GM19455 (cell line): ENCODE data around the gene BANK1.

ENCODE experiments used
- ATAC-seq: cut with Tn5 transposase; IDR thresholded peaks from one replicate; pipeline ENCODE4 v1.9.1; 2021; ENCODE audit not compliant: unreplicated experiment

Gene BANK1

GRCh38 chr4:101807351-101807750 is 16.8 kb downstream of the BANK1 start:
- ATAC-seq, result peak; percentile 35

DNA sequence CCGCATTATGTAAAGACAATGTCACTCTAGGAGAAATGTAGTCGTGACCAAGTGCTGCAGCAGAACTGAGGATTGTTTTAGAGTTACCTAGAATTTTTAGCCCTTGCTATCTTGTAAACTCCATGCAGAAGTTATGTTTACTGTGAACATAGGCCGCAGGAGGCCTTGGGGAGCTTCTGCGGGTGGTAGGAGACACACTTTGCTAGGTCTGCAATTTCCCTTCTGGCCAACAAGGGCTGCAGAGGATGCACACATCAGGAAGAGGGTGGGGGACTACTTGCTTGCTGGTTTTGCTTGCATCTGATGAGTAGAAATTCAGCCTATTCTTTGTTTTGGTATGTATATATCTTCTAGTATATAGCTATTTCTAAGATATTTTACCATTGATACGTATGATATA is 23.1 kb downstream of the BANK1 start:
- no peak for ATAC-seq

DNA sequence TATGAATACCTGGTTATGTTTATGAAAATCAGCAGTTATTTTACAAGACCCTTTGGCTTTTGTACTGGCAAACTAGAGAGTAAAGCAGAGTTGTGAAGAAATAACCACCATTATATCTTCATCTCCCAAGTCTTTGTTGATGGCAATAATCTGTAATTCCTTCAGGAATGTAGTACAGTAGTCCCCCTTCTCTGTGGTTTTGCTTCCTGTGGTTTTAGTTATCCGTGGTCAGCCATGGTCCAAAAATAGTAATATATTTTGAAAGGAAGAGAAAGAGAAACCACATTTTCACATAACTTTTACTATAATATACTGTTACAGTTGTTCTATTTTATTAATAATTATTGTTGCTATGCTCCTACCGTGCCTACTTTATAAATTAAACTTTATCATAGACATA is 27.8 kb downstream of the BANK1 start:
- no peak for ATAC-seq

DNA sequence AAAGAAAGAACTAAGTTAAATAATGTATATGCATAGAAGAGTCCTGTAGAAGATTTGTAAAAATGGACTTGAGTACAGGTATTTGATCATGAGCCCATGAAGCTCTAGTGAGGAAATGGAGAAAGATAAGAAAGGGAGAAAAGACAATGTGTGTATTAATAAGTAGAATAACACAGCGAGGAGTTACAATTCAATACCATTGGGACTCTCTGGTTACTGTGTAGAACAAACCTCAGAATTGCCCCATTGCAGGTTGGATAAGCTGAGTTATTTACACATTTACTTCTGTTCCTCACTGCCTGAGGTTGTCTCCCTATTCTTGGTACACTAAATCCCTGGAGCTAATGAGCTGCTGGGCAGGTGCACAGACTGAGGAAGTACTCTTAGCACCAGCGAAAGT is 33.3 kb downstream of the BANK1 start:
- no peak for ATAC-seq

- ATAC-seq, result no peak
These were observed 34.0 kb downstream of the BANK1 start for GRCh38 chr4:101824500-101824899.

DNA sequence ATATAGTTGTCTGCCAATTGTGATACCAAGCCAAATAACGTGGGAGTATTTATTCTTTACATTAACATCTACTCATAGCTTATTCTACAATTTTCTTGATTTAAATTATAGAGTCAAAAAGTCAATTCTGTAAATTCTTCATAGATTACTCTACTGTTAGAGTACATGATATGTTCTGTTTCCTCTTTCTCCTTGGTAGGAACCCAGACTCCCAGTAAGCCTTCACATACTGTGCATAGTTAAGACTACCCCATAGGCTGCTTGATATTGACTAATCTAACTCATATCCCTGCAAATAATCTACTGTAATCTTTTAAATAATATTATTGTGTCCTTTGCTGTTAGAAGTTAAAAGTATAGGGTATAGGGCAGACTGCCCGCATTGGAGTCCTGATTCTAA is 35.4 kb downstream of the BANK1 start:
- ATAC-seq, result no peak

GRCh38 chr4:101831816-101832215 is 41.3 kb downstream of the BANK1 start:
- ATAC-seq, result no peak

DNA sequence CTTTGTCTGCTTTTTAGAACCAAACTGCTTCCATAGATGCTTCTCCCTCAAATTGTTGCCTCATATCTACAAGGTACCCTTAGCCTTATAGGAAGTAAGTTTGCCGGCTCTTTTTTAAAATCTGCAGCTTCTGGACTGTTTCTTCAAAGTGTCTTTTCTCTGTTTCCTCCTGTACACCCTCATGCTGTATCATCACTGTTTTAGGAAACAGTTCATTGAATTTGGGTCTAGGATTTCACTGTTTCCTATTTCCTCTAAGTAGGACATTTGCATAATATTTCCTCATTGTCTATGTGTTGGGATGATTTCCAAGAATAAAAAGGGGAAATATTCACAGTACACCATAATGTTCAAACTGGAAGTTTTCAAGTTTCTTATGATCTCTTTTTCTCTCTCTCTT is 43.0 kb downstream of the BANK1 start:
- no peak for ATAC-seq

- ATAC-seq, result no peak
These were observed 44.8 kb downstream of the BANK1 start for GRCh38 chr4:101835121-101835904.

GRCh38 chr4:101843054-101843453 is 52.5 kb downstream of the BANK1 start:
- no peak for ATAC-seq

GRCh38 chr4:101846550-101846949 is 56.0 kb downstream of the BANK1 start:
- ATAC-seq, result no peak

DNA sequence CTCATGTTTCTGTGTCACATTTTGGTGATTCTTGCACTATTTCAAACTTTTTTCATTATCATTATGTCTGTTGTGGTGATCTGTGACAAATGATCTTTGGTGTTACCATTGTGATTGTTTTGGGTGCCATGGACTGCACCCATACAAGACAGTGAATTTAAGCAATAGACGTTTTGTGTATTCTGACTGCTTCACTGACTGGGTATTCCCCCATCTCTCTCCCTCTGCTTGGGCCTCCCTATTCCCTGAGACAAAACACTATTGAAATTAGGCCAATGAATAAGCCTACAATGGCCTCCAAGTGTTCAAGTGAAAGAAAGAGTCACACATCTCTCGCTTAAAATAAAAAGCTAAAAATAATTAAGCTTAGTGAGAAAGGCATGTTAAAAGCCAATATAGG is 60.2 kb downstream of the BANK1 start:
- ATAC-seq, result no peak

GRCh38 chr4:101851672-101852071 is 61.1 kb downstream of the BANK1 start:
- ATAC-seq, result no peak

DNA sequence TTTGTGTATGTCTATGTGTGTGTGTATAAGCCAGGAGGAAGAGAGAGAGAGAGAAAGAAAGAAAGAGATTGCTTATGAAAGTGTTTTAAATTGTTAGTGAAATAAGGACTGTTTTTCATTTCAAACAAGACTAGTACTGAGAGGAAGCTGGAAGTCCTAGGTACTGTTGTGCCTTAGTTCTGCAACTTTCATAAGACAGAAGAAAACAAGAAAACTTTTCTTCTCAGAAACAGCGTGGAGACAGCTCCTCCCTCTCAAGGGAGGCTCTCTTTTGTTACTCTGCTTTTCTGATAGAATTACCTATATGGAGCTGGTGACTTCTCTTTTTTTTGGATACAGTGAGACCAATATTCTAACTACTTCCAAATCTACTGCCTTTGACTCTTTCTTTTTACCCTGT is 62.5 kb downstream of the BANK1 start:
- peak; percentile 52 for ATAC-seq

- no peak for ATAC-seq
These were observed 63.2 kb downstream of the BANK1 start for GRCh38 chr4:101853691-101854090.

- ATAC-seq, result no peak
These were observed 64.7 kb downstream of the BANK1 start for GRCh38 chr4:101855239-101855638.

GRCh38 chr4:101856149-101856548 is 65.6 kb downstream of the BANK1 start:
- ATAC-seq, result no peak

- no peak for ATAC-seq
These were observed 66.6 kb downstream of the BANK1 start for GRCh38 chr4:101857176-101857575.

DNA sequence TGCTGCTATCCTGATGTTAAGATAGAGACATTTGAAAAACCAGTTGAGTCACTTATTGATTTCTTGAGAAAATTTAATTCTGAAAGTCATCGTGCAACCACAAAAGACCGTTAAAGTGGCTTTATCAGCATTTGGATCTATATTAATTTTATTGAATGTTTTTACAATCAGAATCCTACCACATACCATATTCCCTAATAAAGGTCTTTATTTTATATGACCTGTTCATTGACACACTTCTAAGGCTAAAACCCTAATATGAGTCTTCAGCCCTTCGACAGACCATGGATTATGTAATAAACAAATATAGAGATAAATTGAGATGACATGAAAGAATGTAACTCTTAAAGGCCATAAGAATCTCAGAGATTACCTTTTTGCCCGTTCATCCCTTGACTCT is 68.1 kb downstream of the BANK1 start:
- ATAC-seq, result no peak

GRCh38 chr4:101862595-101862994 is 72.1 kb downstream of the BANK1 start:
- ATAC-seq, result no peak

DNA sequence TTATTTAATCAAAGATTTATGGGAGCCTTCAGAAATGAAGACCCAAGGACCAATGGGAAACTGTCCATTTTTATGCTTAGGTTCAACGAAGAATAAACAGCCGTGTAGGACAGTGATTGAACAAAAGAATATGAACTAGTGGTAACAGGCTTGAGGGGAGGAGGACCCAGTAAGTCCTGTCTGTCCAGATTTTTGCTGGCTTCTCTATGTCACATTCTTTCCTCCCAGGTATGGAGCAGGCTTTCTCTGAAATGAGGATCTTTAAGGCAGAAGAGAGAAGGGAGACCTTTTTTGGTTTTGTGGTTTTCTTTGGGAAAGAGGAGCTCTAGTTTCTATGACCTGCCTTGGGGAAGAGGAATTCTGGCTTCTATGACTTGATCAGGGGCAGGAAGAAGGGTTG is 74.1 kb downstream of the BANK1 start:
- no peak for ATAC-seq

DNA sequence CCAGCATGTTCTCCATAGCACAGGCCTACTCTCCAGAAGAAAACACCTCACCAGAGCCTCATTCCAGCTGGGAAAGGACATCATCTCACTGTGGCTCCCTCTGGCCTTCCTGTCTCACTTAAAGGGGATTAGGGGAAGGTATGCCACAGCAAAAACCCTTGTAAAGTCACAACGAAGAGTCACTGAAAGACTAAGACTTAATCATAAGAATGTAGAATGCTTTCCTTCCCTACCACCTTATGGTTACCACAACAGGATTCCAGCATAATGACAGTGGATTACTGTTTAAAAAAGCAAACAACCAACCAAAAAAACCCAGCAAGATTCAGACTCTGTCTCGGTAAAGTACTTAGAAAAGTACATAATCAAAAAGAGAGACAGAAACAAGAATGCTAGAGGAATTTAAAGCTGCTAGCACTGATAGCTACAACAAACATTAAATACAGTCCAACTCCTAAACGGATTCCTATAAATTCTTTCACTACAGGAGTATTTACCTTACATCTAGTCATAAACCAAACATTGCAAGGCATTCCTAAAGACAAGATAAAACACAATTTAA is 75.1 kb downstream of the BANK1 start:
- ATAC-seq, result no peak

DNA sequence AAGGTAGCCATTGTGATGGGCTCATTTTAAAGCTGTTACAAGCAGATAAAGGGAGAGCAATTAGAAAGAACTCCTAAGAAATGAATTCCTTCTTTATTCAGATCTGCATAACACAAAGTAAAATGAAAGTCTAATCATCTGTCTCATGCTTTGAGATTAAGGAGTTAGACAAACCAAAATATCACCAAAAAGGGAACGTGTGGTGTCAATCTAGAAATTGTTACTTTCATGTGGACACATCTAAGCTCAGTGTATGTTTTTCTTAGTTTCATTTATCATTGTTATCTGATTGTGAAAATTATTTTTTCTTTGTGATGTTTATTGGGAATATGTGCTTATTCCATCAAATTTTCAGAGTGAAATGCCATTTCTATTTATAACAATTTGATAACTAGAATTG is 80.3 kb downstream of the BANK1 start:
- no peak for ATAC-seq
